Choroid plexus epithelial cell (primary cell): ENCODE measurements around the gene PAXIP1.

Experiments used
- DNase-seq: peaks from one replicate; pipeline ENCODE4 v3.0.0-alpha.2; 2010; ENCODE audit warnings: low read depth
- H3K4me3 ChIP-seq: 2 replicates; pipeline ENCODE4 v1.5.1; 2011; ENCODE audit warnings: low read depth, mild to moderate bottlenecking, control low read depth, low read length, moderate library complexity
- TF ChIP-seq, protein P1 (sequence below): conservative IDR thresholded peaks from 2 replicates; pipeline ENCODE4 v1.5.1; 2011; ENCODE audit warnings: low read depth, mild to moderate bottlenecking, control low read depth, inconsistent platforms, low read length, moderate library complexity

The PAXIP1 gene

DNA sequence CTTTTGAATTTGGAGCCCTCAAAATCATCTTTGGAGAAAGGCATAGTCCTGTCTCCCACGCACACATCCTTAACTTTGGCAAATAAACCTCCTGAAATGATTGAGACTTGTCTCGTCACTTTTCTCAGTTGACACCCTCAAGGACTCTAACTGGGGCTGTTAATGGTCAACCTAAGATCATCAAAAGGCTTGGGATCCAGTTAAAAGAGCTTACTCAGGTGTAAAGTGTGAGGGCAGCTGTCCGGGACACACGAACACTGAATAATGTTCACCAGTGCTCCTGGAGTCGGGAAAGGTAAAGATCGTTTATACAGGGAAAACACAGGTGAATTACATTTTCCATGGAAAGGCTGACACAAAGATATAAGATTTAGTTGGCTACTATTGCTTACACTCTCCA is 84.7 kb downstream of the PAXIP1 start:
- TF ChIP-seq, protein P1, sequence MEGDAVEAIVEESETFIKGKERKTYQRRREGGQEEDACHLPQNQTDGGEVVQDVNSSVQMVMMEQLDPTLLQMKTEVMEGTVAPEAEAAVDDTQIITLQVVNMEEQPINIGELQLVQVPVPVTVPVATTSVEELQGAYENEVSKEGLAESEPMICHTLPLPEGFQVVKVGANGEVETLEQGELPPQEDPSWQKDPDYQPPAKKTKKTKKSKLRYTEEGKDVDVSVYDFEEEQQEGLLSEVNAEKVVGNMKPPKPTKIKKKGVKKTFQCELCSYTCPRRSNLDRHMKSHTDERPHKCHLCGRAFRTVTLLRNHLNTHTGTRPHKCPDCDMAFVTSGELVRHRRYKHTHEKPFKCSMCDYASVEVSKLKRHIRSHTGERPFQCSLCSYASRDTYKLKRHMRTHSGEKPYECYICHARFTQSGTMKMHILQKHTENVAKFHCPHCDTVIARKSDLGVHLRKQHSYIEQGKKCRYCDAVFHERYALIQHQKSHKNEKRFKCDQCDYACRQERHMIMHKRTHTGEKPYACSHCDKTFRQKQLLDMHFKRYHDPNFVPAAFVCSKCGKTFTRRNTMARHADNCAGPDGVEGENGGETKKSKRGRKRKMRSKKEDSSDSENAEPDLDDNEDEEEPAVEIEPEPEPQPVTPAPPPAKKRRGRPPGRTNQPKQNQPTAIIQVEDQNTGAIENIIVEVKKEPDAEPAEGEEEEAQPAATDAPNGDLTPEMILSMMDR = no peak
- H3K4me3 ChIP-seq = no peak overlapping the region
- no peak for DNase-seq

DNA sequence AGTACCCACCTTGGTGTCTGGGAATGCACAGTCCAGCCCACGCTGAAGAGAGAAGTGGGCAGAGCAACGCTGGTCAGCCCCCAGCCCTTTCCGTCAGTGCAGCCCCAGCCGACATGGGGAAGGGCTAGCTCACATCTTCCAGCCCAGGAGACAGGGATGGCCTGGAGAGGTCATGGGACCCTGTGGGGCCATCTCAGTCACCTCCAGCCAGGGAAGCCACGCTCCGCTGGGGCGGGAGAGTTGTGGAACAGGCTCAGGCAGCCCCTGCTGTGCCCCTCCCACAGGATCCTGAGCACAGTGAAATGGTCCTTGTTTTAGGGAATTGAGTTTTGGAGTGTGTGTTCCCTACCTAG is 85.1 kb downstream of the PAXIP1 start:
- DNase-seq = no peak
- TF ChIP-seq, protein P1 = no peak
- no peak overlapping the region for H3K4me3 ChIP-seq

DNA sequence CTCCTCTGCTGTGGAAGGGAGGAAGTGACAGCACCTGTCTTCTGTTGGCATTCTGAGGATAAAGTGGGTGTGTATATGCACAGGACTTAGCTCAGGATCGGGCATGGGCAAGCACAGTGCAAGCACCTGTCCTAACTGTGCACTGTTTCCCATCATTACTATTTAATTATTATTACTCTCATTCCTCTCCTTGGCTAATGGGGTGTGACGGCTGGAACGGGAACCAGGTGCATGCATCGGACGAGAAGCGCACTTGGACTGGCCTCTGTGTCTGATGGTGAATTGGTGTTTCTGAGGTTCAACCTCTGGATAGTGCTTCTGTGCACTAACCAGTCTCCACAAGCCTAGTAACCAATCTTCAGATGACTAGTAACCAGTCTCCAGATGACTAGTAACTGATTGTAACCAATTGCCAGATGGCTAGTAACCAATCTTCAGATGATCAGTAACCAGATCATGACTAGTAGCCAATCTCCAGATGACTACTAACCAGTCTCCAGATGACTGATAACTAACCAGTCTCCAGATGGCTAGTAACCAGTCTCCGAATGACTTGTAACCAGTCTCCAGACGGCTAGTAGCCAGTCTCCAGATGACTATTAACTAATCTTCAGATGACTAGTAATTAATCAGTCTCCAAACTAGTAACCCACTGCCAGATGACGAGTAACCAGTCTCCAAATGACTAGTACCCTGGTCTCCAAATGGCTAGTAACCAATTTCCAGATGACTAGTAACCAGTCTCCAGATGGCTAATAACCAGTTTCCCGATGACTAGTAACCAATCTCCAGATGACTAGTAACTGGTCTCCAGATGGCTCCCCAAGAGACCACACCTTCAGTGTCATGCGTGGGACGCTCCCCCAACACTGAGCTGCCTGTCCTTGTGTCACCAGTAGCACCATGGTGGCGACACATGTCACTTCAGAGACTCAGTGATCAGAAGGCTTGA is 85.8 kb downstream of the PAXIP1 start:
- DNase-seq = no peak
- H3K4me3 ChIP-seq = no peak overlapping the region
- TF ChIP-seq, protein P1 = no peak

DNA sequence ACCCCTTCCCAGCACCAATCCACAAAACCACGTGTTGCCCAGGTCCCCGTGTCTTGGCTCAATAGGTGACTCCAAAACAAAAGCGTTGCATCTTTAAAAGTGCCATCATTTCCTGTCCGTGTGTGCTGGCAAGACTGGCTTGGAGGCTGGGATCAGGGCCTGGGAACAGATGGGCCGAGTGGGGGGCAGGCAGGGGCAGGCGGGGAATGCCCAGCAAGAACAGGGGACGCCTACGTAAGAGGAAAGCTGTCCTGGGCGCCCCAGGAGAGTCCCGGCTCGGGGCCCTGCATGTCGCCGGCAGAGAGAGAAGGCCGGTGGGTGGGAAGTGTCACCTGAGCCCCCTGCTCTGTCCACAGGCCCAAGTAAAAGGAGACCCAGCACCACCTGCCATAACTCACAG is 86.5 kb downstream of the PAXIP1 start:
- DNase-seq = no peak
- TF ChIP-seq, protein P1 = no peak
- H3K4me3 ChIP-seq = no peak overlapping the region

DNA sequence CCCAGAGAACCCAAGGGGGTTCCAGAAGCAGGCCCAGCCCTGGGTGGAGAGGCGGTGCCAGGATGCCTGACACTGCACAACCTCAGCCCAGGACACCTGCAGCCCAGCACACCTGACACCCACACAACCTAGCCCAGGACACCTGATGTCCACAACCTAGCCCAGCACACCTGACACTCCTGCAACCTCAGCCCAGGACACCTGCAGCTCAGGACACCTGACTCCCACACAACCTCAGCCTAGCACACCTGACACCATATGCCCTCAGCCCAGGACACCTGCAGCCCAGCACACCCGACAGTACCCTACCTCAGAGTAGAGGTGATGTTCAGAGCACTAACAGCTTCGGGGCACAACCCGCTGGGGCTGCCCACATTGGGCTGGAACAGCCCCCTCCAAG is 87.3 kb downstream of the PAXIP1 start:
- no peak for DNase-seq
- TF ChIP-seq, protein P1 = no peak
- H3K4me3 ChIP-seq = no peak overlapping the region

DNA sequence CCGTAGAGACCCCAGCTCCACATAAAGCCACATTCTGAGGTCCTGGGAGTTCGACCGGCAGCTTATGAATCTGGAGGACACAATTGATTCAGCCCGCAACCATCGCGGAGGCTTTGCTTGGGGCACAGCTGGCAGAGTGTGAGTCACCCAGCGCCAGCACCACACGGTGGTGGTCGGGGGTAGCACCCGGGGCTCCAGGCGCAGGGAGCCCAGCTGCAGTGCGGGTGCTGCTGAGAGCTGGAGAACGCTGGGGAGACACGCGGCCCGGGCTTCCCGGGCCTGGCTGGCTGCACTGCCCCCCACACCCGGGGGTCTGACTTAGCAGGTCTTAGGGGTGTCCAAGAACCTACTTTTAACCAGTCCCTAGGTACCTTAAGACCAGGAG is 87.9 kb downstream of the PAXIP1 start:
- no peak for DNase-seq

More for the DNA sequence above, 87.9 kb downstream of the PAXIP1 start:
- H3K4me3 ChIP-seq = no peak overlapping the region
- TF ChIP-seq, protein P1 = no peak
